HEK293 (cell line): ENCODE results near the gene SLC8A1.

Experiments used
- TCF7L2 ChIP-seq: IDR thresholded peaks from 2 replicates; pipeline ENCODE4 v1.6.1; 2011; ENCODE audit warnings: low read depth, mild to moderate bottlenecking, inconsistent platforms, low read length, moderate library complexity, borderline replicate concordance
- ZEB2 ChIP-seq: fragments of 450-650 bp; formaldehyde crosslinking; IDR thresholded peaks from 2 replicates; pipeline ENCODE4 v1.5.1; 2016; ENCODE audit warnings: missing biosample characterization, missing genetic modification characterization
- ZFP37 ChIP-seq: fragments of 450-650 bp; formaldehyde crosslinking; IDR thresholded peaks from 2 replicates; pipeline ENCODE4 v1.5.1; 2016; ENCODE audit warnings: missing biosample characterization, missing genetic modification characterization
- ZNF549 ChIP-seq: fragments of 450-650 bp; IDR thresholded peaks from 2 replicates; pipeline ENCODE4 v1.5.1; 2018; ENCODE audit warnings: missing biosample characterization, missing genetic modification characterization, mild to moderate bottlenecking, inconsistent platforms, moderate library complexity
- ZNF558 ChIP-seq: fragments of 450-650 bp; formaldehyde crosslinking; IDR thresholded peaks from 2 replicates; pipeline ENCODE4 v1.5.1; 2016; ENCODE audit warnings: missing biosample characterization, missing genetic modification characterization
- TF ChIP-seq, protein P1 (sequence below): fragments of 450-650 bp; formaldehyde crosslinking; conservative IDR thresholded peaks from 2 replicates; pipeline ENCODE4 v1.5.1; 2016; ENCODE audit warnings: low read depth, missing biosample characterization, missing genetic modification characterization
- TF ChIP-seq, protein P2 (sequence below): fragments of 450-650 bp; formaldehyde crosslinking; IDR thresholded peaks from 2 replicates; pipeline ENCODE4 v1.5.1; 2016; ENCODE audit warnings: missing biosample characterization, missing genetic modification characterization
- TF ChIP-seq, protein P3 (sequence below): IDR thresholded peaks from 2 replicates; pipeline ENCODE4 v1.6.1; 2011; ENCODE audit warnings: mild to moderate bottlenecking, low read depth, low read length, borderline replicate concordance
- TF ChIP-seq, protein P4 (sequence below): fragments of 450-650 bp; formaldehyde crosslinking; IDR thresholded peaks from 2 replicates; pipeline ENCODE4 v1.5.1; 2016; ENCODE audit warnings: missing biosample characterization, missing genetic modification characterization

DNA sequence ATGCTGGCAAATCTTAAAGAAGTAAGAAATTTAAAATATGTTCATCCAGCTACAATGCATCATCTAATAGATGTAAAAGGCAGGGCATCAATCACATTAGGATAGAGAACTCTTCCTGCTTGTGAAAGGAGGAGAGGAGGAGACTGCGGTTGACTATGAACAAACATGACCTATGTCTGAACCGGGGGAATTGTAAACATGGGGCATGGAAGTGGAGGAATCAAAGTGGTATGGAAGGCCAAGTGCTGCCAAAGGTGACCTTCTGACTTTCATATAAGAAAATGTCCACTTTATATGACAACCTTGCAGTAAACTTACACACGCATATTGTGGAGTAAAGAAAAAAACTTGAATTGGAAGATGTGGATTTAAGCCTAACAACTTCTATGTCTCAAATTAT lies 20.0 kb upstream of the SLC8A1 start:
- TF ChIP-seq, protein P1, sequence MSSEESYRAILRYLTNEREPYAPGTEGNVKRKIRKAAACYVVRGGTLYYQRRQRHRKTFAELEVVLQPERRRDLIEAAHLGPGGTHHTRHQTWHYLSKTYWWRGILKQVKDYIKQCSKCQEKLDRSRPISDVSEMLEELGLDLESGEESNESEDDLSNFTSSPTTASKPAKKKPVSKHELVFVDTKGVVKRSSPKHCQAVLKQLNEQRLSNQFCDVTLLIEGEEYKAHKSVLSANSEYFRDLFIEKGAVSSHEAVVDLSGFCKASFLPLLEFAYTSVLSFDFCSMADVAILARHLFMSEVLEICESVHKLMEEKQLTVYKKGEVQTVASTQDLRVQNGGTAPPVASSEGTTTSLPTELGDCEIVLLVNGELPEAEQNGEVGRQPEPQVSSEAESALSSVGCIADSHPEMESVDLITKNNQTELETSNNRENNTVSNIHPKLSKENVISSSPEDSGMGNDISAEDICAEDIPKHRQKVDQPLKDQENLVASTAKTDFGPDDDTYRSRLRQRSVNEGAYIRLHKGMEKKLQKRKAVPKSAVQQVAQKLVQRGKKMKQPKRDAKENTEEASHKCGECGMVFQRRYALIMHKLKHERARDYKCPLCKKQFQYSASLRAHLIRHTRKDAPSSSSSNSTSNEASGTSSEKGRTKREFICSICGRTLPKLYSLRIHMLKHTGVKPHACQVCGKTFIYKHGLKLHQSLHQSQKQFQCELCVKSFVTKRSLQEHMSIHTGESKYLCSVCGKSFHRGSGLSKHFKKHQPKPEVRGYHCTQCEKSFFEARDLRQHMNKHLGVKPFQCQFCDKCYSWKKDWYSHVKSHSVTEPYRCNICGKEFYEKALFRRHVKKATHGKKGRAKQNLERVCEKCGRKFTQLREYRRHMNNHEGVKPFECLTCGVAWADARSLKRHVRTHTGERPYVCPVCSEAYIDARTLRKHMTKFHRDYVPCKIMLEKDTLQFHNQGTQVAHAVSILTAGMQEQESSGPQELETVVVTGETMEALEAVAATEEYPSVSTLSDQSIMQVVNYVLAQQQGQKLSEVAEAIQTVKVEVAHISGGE, result no peak
- TF ChIP-seq, protein P2, sequence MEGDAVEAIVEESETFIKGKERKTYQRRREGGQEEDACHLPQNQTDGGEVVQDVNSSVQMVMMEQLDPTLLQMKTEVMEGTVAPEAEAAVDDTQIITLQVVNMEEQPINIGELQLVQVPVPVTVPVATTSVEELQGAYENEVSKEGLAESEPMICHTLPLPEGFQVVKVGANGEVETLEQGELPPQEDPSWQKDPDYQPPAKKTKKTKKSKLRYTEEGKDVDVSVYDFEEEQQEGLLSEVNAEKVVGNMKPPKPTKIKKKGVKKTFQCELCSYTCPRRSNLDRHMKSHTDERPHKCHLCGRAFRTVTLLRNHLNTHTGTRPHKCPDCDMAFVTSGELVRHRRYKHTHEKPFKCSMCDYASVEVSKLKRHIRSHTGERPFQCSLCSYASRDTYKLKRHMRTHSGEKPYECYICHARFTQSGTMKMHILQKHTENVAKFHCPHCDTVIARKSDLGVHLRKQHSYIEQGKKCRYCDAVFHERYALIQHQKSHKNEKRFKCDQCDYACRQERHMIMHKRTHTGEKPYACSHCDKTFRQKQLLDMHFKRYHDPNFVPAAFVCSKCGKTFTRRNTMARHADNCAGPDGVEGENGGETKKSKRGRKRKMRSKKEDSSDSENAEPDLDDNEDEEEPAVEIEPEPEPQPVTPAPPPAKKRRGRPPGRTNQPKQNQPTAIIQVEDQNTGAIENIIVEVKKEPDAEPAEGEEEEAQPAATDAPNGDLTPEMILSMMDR (tag by site-specific recombination), result no peak
- TF ChIP-seq ZFP37, result no peak
- no peak for TF ChIP-seq ZEB2 (tag by site-specific recombination)
- TF ChIP-seq, protein P3, sequence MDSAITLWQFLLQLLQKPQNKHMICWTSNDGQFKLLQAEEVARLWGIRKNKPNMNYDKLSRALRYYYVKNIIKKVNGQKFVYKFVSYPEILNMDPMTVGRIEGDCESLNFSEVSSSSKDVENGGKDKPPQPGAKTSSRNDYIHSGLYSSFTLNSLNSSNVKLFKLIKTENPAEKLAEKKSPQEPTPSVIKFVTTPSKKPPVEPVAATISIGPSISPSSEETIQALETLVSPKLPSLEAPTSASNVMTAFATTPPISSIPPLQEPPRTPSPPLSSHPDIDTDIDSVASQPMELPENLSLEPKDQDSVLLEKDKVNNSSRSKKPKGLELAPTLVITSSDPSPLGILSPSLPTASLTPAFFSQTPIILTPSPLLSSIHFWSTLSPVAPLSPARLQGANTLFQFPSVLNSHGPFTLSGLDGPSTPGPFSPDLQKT, result no peak
- no peak for TF ChIP-seq TCF7L2
- TF ChIP-seq, protein P4, sequence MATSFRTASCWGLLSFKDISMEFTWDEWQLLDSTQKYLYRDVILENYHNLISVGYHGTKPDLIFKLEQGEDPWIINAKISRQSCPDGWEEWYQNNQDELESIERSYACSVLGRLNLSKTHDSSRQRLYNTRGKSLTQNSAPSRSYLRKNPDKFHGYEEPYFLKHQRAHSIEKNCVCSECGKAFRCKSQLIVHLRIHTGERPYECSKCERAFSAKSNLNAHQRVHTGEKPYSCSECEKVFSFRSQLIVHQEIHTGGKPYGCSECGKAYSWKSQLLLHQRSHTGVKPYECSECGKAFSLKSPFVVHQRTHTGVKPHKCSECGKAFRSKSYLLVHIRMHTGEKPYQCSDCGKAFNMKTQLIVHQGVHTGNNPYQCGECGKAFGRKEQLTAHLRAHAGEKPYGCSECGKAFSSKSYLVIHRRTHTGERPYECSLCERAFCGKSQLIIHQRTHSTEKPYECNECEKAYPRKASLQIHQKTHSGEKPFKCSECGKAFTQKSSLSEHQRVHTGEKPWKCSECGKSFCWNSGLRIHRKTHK, result no peak
- no peak for TF ChIP-seq ZNF558
- no peak for TF ChIP-seq ZNF549 (tag by site-specific recombination)
